ENCODE data around the gene RNF224. TPM values are rescaled to one million over a fixed set of nuclear protein-coding genes. Genes with fewer than 3 reads are reported as not detected.

The RNF224 gene
- polyA plus RNA-seq: under 1 TPM in 1 of 3 donors, not detected in 2; 0.18 TPM

DNA sequence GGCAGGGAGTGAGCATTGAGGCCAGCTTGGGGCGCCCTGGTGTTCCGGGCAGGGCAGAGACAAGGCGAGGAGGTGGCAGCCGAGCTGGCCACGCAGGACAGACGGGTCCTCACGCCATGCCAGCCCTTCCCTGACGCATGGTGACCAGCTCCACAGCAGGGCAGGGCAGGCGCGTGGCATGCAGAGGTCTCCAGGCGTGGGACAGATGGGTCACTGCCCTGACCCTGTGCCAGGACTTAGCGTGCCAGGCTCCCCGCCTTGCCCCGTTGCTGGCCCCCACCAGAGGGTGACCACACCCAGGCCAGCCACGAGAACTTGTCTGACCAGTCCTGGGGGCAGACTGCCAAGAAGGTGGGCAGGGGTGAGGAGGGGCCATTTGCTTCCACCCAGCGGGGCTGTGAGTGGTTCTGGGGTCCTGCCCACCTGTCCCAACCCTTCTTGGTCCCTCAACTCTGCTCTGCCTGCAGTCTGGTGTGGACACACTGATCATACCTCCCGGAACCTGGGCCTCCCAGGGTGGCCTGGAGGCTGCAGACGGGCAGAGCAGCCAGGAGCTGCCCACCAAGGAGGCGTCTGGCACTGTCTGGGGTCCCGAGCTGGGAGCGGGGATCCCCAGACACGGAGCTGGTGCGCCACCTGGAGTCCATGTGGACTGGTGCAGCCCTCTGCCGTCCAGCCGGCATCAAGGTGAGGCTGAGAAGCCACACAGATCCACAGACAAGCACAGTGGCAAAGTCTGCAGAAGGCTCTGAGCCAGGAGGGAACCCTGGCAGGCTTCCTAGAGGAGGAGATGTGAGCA, at the start of gene RNF224:
TSS of gene RNF224 (plus strand) at position 449 of the 799 bp plus-strand sequence. CDS start 834 bp downstream, outside the sequence.
- WGBS, 3 donors: 11 to 39% (median 31%) methylated on average over 22 to 25 of the region's 25 CpGs
- no peak within 1 kb of the TSS for H3K27ac ChIP-seq (ENCODE audit: low read depth, low read length)

- H3K27ac ChIP-seq (ENCODE audit: low read depth, low read length): no peak overlapping the region
- 82 to 87% (median 82%) methylated on average over 22 to 23 of the region's 23 CpGs for WGBS, 3 donors
Observed at GRCh38 chr9:137178201-137178938, 48.9 kb upstream of the RNF224 start.

DNA sequence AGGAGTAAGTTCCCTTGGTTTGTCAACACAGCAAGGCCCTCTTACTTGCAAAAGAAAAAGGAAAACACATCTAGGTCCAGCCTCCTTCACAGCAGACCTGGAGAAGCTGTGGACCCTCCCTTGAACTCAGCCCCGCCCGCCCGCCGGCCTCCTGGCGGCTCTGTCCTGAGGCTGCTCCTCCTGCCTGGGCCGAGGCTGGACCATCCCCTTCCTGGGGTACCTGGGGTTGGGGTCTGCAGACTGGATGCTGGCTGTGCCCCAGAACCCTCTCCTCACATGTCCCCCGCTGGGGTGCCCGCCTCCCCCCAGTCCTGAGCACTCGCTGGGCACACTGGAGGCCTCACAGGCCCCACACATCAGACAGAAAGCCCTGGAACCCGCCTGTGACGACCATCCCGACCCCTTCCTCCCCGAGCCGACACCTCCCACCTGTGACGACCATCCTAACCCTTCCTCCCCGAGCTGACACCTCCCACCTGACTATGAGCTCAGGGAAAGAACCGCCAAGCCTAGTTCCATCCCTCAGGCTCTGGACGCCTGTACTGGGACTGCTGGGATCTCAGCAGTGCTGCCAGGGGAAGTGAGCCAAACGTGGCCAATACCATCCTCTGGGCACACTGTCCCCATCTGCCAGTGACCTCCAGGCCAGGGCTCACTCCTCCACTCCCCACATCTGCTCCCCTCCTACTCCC, 48.2 kb upstream of the RNF224 start:
- 91 to 92% (median 91%) methylated on average over 19 of the region's 19 CpGs for WGBS, 3 donors

GRCh38 chr9:137179761-137180160, 47.5 kb upstream of the RNF224 start:
- no peak overlapping the region for H3K27ac ChIP-seq (ENCODE audit: low read depth, low read length)
- WGBS, 3 donors: 91 to 97% (median 93%) methylated on average over 17 of the region's 17 CpGs

More for the DNA sequence above, 48.2 kb upstream of the RNF224 start:
- H3K27ac ChIP-seq (ENCODE audit: low read depth, low read length): no peak overlapping the region

GRCh38 chr9:137180491-137180890, 46.8 kb upstream of the RNF224 start:
- H3K27ac ChIP-seq (ENCODE audit: low read depth, low read length): no peak overlapping the region
- 93 to 95% (median 94%) methylated on average over 20 of the region's 20 CpGs for WGBS, 3 donors

GRCh38 chr9:137181680-137182079, 45.6 kb upstream of the RNF224 start:
- no peak overlapping the region for H3K27ac ChIP-seq (ENCODE audit: low read depth, low read length)
- WGBS, 3 donors: 95 to 96% (median 95%) methylated on average over 22 of the region's 22 CpGs

DNA sequence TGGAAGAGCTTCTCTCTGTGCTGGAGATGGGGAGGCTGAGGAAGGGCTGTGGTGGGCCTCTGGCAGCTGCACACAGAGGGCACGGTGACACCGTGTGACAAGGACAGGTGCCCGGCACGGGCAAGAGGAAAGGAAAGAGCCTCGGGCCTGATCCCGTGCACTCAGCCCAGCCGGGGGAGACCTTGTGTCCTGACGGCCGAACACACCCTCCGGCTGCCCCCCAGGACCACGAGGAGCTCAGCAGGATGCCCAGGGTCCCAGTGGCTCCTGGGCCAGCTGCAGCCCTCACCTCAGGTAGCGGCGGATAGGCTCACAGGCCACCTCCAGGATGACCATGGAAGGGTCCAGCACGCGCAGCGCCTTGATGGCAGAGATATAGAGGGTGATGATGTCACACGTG, 44.5 kb upstream of the RNF224 start:
- H3K27ac ChIP-seq (ENCODE audit: low read depth, low read length): no peak overlapping the region
- WGBS, 3 donors: 88 to 92% (median 91%) methylated on average over 14 to 17 of the region's 17 CpGs

DNA sequence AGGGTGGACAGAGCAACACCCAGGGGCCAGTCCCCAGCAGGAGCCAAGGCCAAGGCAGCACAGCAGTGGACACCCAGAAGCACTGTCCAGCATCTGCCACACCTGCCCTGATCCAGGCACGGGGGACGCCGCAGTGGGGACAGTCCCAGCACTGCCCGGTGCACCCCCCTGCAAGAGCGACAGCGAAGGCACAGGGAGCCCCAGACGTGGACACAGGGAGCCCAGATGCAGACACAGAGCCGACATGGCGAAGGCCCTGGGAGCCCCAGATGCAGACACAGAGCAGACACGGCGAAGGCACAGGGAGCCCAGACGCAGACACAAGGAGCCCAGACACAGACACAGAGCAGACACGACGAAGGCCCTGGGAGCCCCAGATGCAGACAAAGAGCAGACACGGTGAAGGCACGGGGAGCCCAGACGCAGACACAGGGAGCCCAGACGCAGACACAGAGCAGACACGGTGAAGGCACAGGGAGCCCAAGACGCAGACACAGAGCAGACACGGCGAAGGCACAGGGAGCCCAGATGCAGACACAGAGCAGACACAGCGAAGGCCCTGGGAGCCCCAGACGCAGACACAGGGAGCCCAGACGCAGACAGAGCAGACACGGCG, 43.2 kb upstream of the RNF224 start:
- no peak overlapping the region for H3K27ac ChIP-seq (ENCODE audit: low read depth, low read length)
- 91 to 94% (median 93%) methylated on average over 27 of the region's 27 CpGs for WGBS, 3 donors

- H3K27ac ChIP-seq (ENCODE audit: low read depth, low read length): no peak overlapping the region
- 93% methylated on average over 46 to 48 of the region's 48 CpGs for WGBS, 3 donors
Observed at GRCh38 chr9:137184881-137185660, 42.2 kb upstream of the RNF224 start.

DNA sequence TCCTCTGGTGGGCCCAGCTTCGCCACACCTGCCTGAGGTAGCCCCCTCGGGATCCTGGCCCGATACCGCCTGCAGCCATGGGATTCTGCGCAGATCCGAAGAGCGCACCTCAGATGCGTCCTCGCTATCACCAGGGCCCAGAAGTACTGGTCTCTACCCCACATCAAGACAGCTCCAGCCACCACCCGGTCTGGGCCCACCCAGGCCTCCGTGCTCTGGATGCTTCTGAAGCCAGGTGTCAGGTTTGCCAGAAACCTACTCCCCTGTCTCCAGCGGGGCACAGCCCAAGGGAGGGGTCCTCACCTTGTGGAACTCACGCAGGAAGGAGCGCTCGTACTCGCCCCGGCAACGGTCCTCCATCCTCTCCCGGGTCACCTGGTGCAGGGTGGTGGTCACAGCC, 41.4 kb upstream of the RNF224 start:
- H3K27ac ChIP-seq (ENCODE audit: low read depth, low read length): no peak overlapping the region
- 92 to 93% (median 93%) methylated on average over 19 of the region's 19 CpGs for WGBS, 3 donors

GRCh38 chr9:137186385-137186784, 40.9 kb upstream of the RNF224 start:
- 48 to 83% (median 77%) methylated on average over 6 of the region's 6 CpGs for WGBS, 3 donors
- no peak overlapping the region for H3K27ac ChIP-seq (ENCODE audit: low read depth, low read length)

GRCh38 chr9:137187386-137187785, 39.9 kb upstream of the RNF224 start:
- WGBS, 3 donors: 74 to 84% (median 78%) methylated on average over 15 of the region's 15 CpGs
- H3K27ac ChIP-seq (ENCODE audit: low read depth, low read length): no peak overlapping the region

- WGBS, 3 donors: 0 to 1% (median 0%) methylated on average over 30 to 31 of the region's 31 CpGs
- peak overlapping the region; percentile 62 for H3K27ac ChIP-seq (ENCODE audit: low read depth, low read length)
Observed at GRCh38 chr9:137188086-137188489, 39.2 kb upstream of the RNF224 start.

DNA sequence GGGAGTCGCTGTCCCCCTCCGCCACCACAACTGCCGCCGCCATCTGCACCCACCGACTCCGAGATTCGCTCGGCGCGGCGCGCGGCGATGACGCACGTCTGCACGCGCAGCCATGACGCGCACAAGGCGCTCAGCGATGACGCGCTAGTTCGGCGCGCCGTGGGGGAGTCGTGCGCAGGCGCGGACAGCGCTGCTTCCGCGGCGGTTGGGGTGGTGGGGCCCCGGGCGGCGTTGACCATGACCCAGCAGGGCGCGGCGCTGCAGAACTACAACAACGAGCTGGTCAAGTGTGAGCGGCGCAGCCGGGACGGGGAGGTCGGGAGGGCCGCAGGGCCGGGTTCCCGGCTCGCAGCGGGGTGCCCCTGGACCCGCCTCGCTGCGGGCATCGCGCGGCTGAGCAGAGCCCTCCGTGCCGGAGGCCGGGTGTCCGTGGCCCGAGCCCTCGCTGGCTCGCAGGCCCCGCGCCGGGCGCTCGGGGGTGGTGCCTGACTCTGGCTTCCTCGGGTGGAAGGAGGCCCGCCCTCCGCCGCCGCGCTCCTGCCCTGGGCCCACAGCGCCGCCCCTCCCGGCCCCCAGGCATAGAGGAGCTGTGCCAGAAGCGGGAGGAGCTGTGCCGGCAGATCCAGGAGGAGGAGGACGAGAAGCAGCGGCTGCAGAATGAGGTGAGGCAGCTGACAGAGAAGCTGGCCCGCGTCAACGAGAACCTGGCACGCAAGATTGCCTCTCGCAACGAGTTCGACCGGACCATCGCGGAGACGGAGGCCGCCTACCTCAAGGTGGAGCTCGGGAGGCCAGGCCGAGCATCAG, 38.6 kb upstream of the RNF224 start, which contains the start of the genes ANAPC2 and SSNA1:
TSS of gene ANAPC2 (minus strand) at position 71 of the 807 bp plus-strand sequence. CDS start at position 43, 28 bp downstream.
TSS of gene SSNA1 (plus strand) at position 187 of the 807 bp plus-strand sequence. CDS start at position 238, 51 bp downstream.
- WGBS, 3 donors: 0% methylated on average over 68 to 98 of the region's 98 CpGs
- peak within 1 kb of the TSS; percentile 62 for H3K27ac ChIP-seq (ENCODE audit: low read depth, low read length)

GRCh38 chr9:137189297-137190295, 37.7 kb upstream of the RNF224 start:
- 16 to 32% (median 29%) methylated on average over 21 to 23 of the region's 23 CpGs for WGBS, 3 donors
- H3K27ac ChIP-seq (ENCODE audit: low read depth, low read length): no peak overlapping the region
